Heart left ventricle (tissue), 16 donors: ENCODE results near the gene ALDH9A1. TPM values are rescaled to one million over a fixed set of nuclear protein-coding genes. Genes with fewer than 3 reads are reported as not detected.
A peak's percentile ranks its signal among the peaks of the same experiment; 100 is the strongest.

Experiments used
- ATAC-seq, 4 donors: fragments of 200-7000 bp; cut with Tn5 transposase; one replicate each; pipeline ENCODE4 v1.9.1; 2020 to 2022; ENCODE audit warnings: moderate library complexity in 4 of 4, mild to moderate bottlenecking in 3 of 4, moderate number of reproducible peaks in 1 of 4
- DNase-seq, 5 donors: peaks; one replicate each; pipeline ENCODE4 v3.0.0-alpha.2; 2020
- H3K27ac ChIP-seq, 12 donors: fragments of 200-600 bp; sonication (generic) in 4 of 12; one replicate each; pipeline versions ENCODE4 v1.5.0 to v1.8.0; 2016 to 2022; ENCODE audit warnings: mild to moderate bottlenecking in 2 of 12
- H3K27me3 ChIP-seq, 9 donors: fragments of 200-600 bp; sonication (generic) in 2 of 9; one replicate each; pipeline versions ENCODE4 v1.5.1 to v1.8.0; 2016 to 2022; ENCODE audit warnings: mild to moderate bottlenecking in 3 of 9
- H3K36me3 ChIP-seq, 9 donors: fragments of 200-600 bp; sonication (generic) in 2 of 9; one replicate each; pipeline versions ENCODE4 v1.5.0 to v1.8.0; 2018 to 2022; ENCODE audit warnings: mild to moderate bottlenecking in 2 of 9
- H3K4me1 ChIP-seq, 12 donors: fragments of 200-600 bp; sonication (generic) in 4 of 12; one replicate each; pipeline versions ENCODE4 v1.5.0 to v1.8.0; 2016 to 2022; ENCODE audit warnings: mild to moderate bottlenecking in 3 of 12
- H3K4me3 ChIP-seq, 12 donors: fragments of 200-600 bp; sonication (generic) in 4 of 12; one replicate each; pipeline versions ENCODE4 v1.5.0 to v1.8.0; 2017 to 2022; ENCODE audit warnings: mild to moderate bottlenecking in 9 of 12, moderate library complexity in 4 of 12
- H3K9me3 ChIP-seq, 12 donors: fragments of 200-600 bp; sonication (generic) in 4 of 12; one replicate each; pipeline versions ENCODE4 v1.5.0 to v1.8.0; 2016 to 2022; ENCODE audit warnings: mild to moderate bottlenecking in 1 of 12
- POLR2A ChIP-seq, 2 donors: fragments of 450-650 bp; IDR thresholded peaks; one replicate each; pipeline ENCODE4 v1.6.1; 2017; ENCODE audit warnings: antibody characterized with exemption in 2 of 2, mild to moderate bottlenecking in 2 of 2, moderate library complexity in 2 of 2
- WGBS, 4 donors: extraction: QIAGEN DNeasy Blood & Tissue Kit in 2 of 4; methylation state at CpG; one replicate each; pipeline versions ENCODE4 v1.1.5 to v1.1.7; 2013 to 2018; 5-methylcytosine and 5-hydroxymethylcytosine counted together
- intact Hi-C, 10 donors: fragments of 100-400 bp; cut with DNase I; formaldehyde crosslinking; loops; one replicate each; pipeline versions ENCODE4 v1.11.1 to v1.14.2; 2022
- polyA plus RNA-seq, 2 donors: library from polyadenylated mRNA; stranded (reverse); fragments of 200-250 nt; gene quantifications; one replicate each; pipeline ENCODE4 v1.2.3, GENCODE V29; 2013
- total RNA-seq, 9 donors: library from RNA; depleted of rRNA in 2 of 9; stranded (reverse); fragments of >200 nt in 2 of 9; fragmentation: NEBNext Ultra II Directional in 3 of 9; extraction: Animal tissue kit (Norgen Biotek cat#: 25700) in 3 of 9; gene quantifications; one replicate each; pipeline versions ENCODE4 v1.1.0 to v1.2.4, GENCODE V29; 2016 to 2023
- TF ChIP-seq, protein P1 (sequence below), 12 donors: fragments of 200-600 bp; sonication (generic) in 4 of 12; IDR thresholded peaks; one replicate each; pipeline versions ENCODE4 v1.5.0 to v1.8.0; 2018 to 2022; ENCODE audit warnings: antibody characterized with exemption in 12 of 12, mild to moderate bottlenecking in 5 of 12
- donor health status: ischemic (EF 13 %, LVEDD 7.1; RV severe dilation, severe dysfunction).
- donor health status: healthy with polysubstance abuse.
- donor health status: DM: no; HTN: yes; CAD: no.
- donor health status: DM: no; HTN: no; CAD: no.
- donor health status: ischemic (EF 25% LVEDD 6.9; RV normal size, moderate dysfunction).
- donor health status: ischemic (EF 25% LVEDD 5.7; RV mildly dilated, moderate dysfunction).
- donor health status: healthy.
- donor health status: DM: yes; HTN: yes; CAD: no.
- donor health status: ischemic (EF 35%, LVEDD 5.7; RV mildly dilated, moderate dysfunction).
- donor health status: nonischemic (EF 11% LVEDD 7.7; RV severe dilation, severe dysfunction).
- donor health status: DM: yes; HTN: yes; CAD: no.
- donor health status: PGD.
- donor health status: ischemic (EF 29% LVEDD 5.4; RV normal size, mild dysfunction).
- donor health status: nonischemic (EF 23%, LVEDD 6.1; RV moderate dilation, normal function).

The ALDH9A1 gene
- total and polyA plus RNA-seq, 11 donors = 21.6 to 77.0 (median 65.7) TPM

DNA sequence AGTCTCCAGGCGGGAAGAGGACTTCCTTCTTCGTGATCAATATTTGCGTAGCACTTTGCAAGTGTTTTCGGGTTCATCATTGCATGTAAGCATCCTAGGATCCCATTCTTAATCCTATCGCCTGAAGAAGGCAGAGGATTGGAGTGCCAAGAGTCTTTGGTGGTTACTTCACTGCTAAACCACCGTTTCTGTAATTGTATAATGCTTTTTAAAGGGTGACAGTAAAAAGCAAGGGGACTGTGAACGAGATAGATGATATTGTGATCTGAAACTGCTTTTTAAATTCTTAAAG lies 345 bp upstream of the ALDH9A1 start:
- Histone ChIP-seq H3K4me3 (peak overlapping the region; percentile 41 to 89 (median 70)), H3K36me3 (peaks cover 0 to 10% (median 0%) of the 10 kb centered on the region in 9 donors), H3K4me1 (peaks cover 0 to 31% (median 19%) of the 10 kb centered on the region in 12 donors), H3K27ac (peak overlapping the region in 11 of 12 donors; percentile 88 to 98 (median 94)), H3K9me3 (no peaks in the 10 kb centered on the region), H3K27me3 (no peaks in the 10 kb centered on the region)
- ATAC-seq (no peak), DNase-seq (no peak)
- intact Hi-C loops = loop anchor here in 9 of 10 donors (2.0 to 10.0 kb wide), 8 partner anchors 64 to 101 kb away; partner anchors contain the start of genes MGST3 (in 6 of the 9) and TMCO1 (in 3 of the 9)
- WGBS, 4 donors = 0 to 1% (median 1%) methylated on average over 7 of the region's 7 CpGs
- no peak for TF ChIP-seq POLR2A (IDR thresholded peaks at IDR 0.05)
- TF ChIP-seq, protein P1, sequence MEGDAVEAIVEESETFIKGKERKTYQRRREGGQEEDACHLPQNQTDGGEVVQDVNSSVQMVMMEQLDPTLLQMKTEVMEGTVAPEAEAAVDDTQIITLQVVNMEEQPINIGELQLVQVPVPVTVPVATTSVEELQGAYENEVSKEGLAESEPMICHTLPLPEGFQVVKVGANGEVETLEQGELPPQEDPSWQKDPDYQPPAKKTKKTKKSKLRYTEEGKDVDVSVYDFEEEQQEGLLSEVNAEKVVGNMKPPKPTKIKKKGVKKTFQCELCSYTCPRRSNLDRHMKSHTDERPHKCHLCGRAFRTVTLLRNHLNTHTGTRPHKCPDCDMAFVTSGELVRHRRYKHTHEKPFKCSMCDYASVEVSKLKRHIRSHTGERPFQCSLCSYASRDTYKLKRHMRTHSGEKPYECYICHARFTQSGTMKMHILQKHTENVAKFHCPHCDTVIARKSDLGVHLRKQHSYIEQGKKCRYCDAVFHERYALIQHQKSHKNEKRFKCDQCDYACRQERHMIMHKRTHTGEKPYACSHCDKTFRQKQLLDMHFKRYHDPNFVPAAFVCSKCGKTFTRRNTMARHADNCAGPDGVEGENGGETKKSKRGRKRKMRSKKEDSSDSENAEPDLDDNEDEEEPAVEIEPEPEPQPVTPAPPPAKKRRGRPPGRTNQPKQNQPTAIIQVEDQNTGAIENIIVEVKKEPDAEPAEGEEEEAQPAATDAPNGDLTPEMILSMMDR (IDR thresholded peaks at IDR 0.05) = no peak

DNA sequence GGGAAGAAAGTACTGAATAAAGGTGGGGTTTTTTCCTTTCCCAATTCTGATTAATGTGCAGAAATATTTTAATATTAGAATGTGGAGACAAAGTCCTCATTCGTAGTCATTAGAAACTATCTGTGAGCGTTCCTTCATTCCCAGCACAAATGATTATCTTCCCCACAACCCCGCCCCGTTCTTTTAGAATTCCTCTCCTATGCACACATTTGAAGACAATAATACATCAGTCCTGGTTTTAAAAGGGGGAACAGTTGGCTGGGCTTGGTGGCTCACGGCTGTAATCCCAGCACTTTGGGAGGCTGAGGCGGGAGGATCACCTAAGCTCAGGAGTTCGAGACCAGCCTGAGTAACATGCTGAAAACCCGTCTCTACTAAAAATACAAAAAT lies 876 bp downstream of the ALDH9A1 start:
- WGBS, 4 donors = 44 to 52% (median 47%) methylated on average over 8 of the region's 8 CpGs
- peaks cover 0 to 31% (median 19%) of the 10 kb centered on the region in 12 donors for H3K4me1 ChIP-seq
- no peak for DNase-seq
- H3K27me3 ChIP-seq = no peaks in the 10 kb centered on the region
- H3K36me3 ChIP-seq = peaks cover 0 to 10% (median 0%) of the 10 kb centered on the region in 9 donors
- TF ChIP-seq POLR2A (IDR thresholded peaks at IDR 0.05) = no peak
- TF ChIP-seq, protein P1 (IDR thresholded peaks at IDR 0.05) = peak in 1 of 12 donors; percentile 11
- ATAC-seq = no peak
- intact Hi-C loops = loop anchor here in 9 of 10 donors (1.0 to 10.0 kb wide), 9 partner anchors 63 to 100 kb away; partner anchors contain the start of genes MGST3 (in 6 of the 9) and TMCO1 (in 2 of the 9)
- H3K9me3 ChIP-seq = no peaks in the 10 kb centered on the region
- H3K27ac ChIP-seq = peak overlapping the region in 11 of 12 donors; percentile 88 to 98 (median 94)
- H3K4me3 ChIP-seq = peak overlapping the region; percentile 41 to 89 (median 70)

DNA sequence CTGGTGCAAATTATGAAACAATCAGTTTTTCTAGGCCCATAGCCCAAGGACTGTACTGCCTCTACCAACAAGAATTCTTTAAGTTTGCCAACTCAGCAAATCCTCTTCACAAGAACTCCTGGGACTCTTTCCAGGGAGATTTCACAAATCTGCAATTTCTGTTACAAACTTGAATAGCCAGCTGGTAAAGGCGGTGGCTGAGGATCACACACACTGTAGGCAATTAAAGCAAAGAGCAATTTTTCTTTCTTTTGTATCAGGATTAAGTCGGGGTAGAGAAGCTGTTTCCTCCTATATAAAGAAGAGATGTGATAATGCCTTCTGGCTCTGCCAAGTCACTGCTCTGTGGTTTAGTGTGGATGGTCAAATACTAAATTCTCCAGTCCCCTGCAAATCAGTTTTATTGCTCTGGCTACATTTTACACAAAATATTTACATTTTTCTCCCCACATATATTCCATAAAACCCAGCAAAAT lies 1.7 kb downstream of the ALDH9A1 start:
- peak overlapping the region in 4 of 12 donors; percentile 17 to 55 (median 36) for H3K27ac ChIP-seq
- H3K9me3 ChIP-seq = no peaks in the 10 kb centered on the region
- WGBS, 4 donors = 5 to 21% (median 14%) methylated on average over 2 of the region's 2 CpGs
- TF ChIP-seq, protein P1 (IDR thresholded peaks at IDR 0.05) = no peak
- H3K27me3 ChIP-seq = no peaks in the 10 kb centered on the region
- ATAC-seq (peak in 3 of 4 donors; percentile 21 to 42 (median 40)), DNase-seq (peak in 1 of 5 donors; percentile 29)
- peak overlapping the region in 4 of 12 donors; percentile 68 to 72 (median 70) for H3K4me3 ChIP-seq
- peaks cover 0 to 31% (median 19%) of the 10 kb centered on the region in 12 donors for H3K4me1 ChIP-seq
- intact Hi-C loops = loop anchor here in 9 of 10 donors (1.0 to 10.0 kb wide), 9 partner anchors 62 to 99 kb away; partner anchors contain the start of genes MGST3 (in 6 of the 9) and TMCO1 (in 2 of the 9)
- H3K36me3 ChIP-seq = peaks cover 0 to 10% (median under 1%) of the 10 kb centered on the region in 9 donors

DNA sequence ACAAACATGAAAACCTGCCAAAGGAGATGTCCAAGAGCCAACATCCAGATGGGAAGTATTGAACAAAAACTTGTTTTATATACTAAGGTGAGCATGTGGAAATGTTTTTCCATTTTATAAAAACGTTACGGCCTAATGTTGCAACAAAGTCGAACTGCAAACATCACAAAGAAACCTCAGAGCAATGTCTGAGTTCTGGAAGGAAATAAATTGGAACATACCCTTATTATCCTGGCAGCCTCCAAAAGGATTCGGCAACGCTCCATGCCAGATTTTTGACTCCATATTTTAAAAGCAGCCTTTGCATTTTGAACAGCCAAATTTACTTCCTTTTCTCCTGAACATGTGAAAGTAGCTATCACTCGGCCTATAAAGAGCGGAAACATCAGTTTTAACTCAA lies 3.3 kb downstream of the ALDH9A1 start:
- H3K27ac ChIP-seq = peak overlapping the region in 1 of 12 donors; percentile 50
- TF ChIP-seq POLR2A (IDR thresholded peaks at IDR 0.05) = no peak
- H3K27me3 ChIP-seq = no peaks in the 10 kb centered on the region
- no peaks in the 10 kb centered on the region for H3K9me3 ChIP-seq
- 58 to 76% (median 73%) methylated on average over 7 of the region's 7 CpGs for WGBS, 4 donors
- H3K36me3 ChIP-seq = peaks cover 0 to 21% (median 7%) of the 10 kb centered on the region in 9 donors
- intact Hi-C loops = loop anchor here in 9 of 10 donors (5.0 to 10.0 kb wide), 6 partner anchors 60 to 98 kb away; partner anchors contain the start of genes MGST3 (in 5 of the 9) and TMCO1 (in 1 of the 9)
- no peak overlapping the region for H3K4me3 ChIP-seq
- ATAC-seq (no peak), DNase-seq (no peak)
- peaks cover 0 to 31% (median 19%) of the 10 kb centered on the region in 12 donors for H3K4me1 ChIP-seq
